ENCODE data around the gene PLCE1. TPM values are rescaled to one million over a fixed set of nuclear protein-coding genes. Genes with fewer than 3 reads are reported as not detected.

PLCE1 gene
- total and polyA plus RNA-seq, 2 of the 13 experiments (the other 11 are each of a cell fraction or from before 2014, with no cell fraction given), result 0.04 TPM; not detected in 1

- H4K20me1 ChIP-seq (ENCODE audit: insufficient read depth, low read length), result no peaks in the 10 kb centered on the region
- DNase-seq (ENCODE audit: low spot score), result no peak
- H3K36me3 ChIP-seq (replicated peaks in 1 of 2; ENCODE audit: control insufficient read depth in 1 of 2, insufficient read depth in 2 of 2, low read length in 2 of 2), result no peaks in the 10 kb centered on the region
- no peak overlapping the region for H3K4me2 ChIP-seq (ENCODE audit: low read depth, low read length)
- in situ Hi-C loops (cut with HindIII; ENCODE audit: extremely low pct_ligation_motif_present, low pct_unique_long_range_greater_than_20kb), result no loop called here
- BruUV-seq (replicated peaks), result no TSS peak
- H3K9ac ChIP-seq (ENCODE audit: insufficient read depth, low read depth, low read length), result no peak overlapping the region
- H3K27ac ChIP-seq (ENCODE audit: extremely low read length, insufficient read depth, low read length), result no peak overlapping the region
- CTCF ChIA-PET (ENCODE audit: low intra/inter-chr PET ratio, low total read pairs), result no interaction called here
- 3% methylated on average over 4 of the region's 4 CpGs for WGBS (ENCODE audit: low lambda C conversion rate)
- no peak for FAIRE-seq
- POLR2A ChIA-PET, result no interaction called here
- no peaks in the 10 kb centered on the region; a peak in 1 of 5 replicates for H3K27me3 ChIP-seq (ENCODE audit: control insufficient read depth in 1 of 2, insufficient read depth in 2 of 2, low read length in 2 of 2)
- H3K9me3 ChIP-seq (ENCODE audit: low read length), result no peaks in the 10 kb centered on the region
- no peak for ATAC-seq
- no peak overlapping the region for H2AFZ ChIP-seq (ENCODE audit: low read length)
- H3K4me3 ChIP-seq (replicated peaks in 1 of 3; ENCODE audit: insufficient read depth in 1 of 3, low read depth in 2 of 3, low read length in 3 of 3), result no peak overlapping the region
- intact Hi-C loops (cut with micrococcal nuclease; ENCODE audit: unreplicated experiment), result no loop called here
- no peaks in the 10 kb centered on the region for H3K79me2 ChIP-seq (ENCODE audit: insufficient read depth, low read length)
- TF ChIP-seq SIX4 (CRISPR knock-in tag; IDR thresholded peaks at IDR 0.05) (no peak), ZSCAN25 (CRISPR knock-in tag; IDR thresholded peaks at IDR 0.05) (no peak), TSC22D2 (CRISPR knock-in tag; IDR thresholded peaks at IDR 0.05; ENCODE audit: borderline replicate concordance) (no peak), GLI4 (CRISPR knock-in tag; IDR thresholded peaks at IDR 0.05; ENCODE audit: borderline replicate concordance) (no peak), RNF2 (conservative IDR thresholded peaks at IDR 0.05; ENCODE audit: low read depth) (no peak), MBNL3 (CRISPR knock-in tag; conservative IDR thresholded peaks at IDR 0.05) (no peak), BCL6 (CRISPR knock-in tag; IDR thresholded peaks at IDR 0.05) (no peak), IRF2 (CRISPR knock-in tag; IDR thresholded peaks at IDR 0.05) (no peak), YEATS2 (CRISPR knock-in tag; IDR thresholded peaks at IDR 0.05; ENCODE audit: borderline replicate concordance) (no peak)
- no peaks in the 10 kb centered on the region for H3K4me1 ChIP-seq (ENCODE audit: insufficient read depth, low read length)
These were observed 47.9 kb upstream of the PLCE1 start for GRCh38 chr10:93945819-93946218.

GRCh38 chr10:93947055-93947454, 46.7 kb upstream of the PLCE1 start:
- Histone ChIP-seq H3K4me2 (ENCODE audit: low read depth, low read length) (no peak overlapping the region), H2AFZ (ENCODE audit: low read length) (no peak overlapping the region), H3K9me3 (ENCODE audit: low read length) (no peaks in the 10 kb centered on the region), H3K27ac (ENCODE audit: extremely low read length, insufficient read depth, low read length) (no peak overlapping the region), H3K79me2 (ENCODE audit: insufficient read depth, low read length) (no peaks in the 10 kb centered on the region), H3K4me3 (replicated peaks in 1 of 3; ENCODE audit: insufficient read depth in 1 of 3, low read depth in 2 of 3, low read length in 3 of 3) (no peak overlapping the region), H3K4me1 (ENCODE audit: insufficient read depth, low read length) (no peaks in the 10 kb centered on the region), H3K27me3 (ENCODE audit: control insufficient read depth in 1 of 2, insufficient read depth in 2 of 2, low read length in 2 of 2) (no peaks in the 10 kb centered on the region; a peak in 1 of 5 replicates), H3K9ac (ENCODE audit: insufficient read depth, low read depth, low read length) (no peak overlapping the region), H4K20me1 (ENCODE audit: insufficient read depth, low read length) (no peaks in the 10 kb centered on the region), H3K36me3 (replicated peaks in 1 of 2; ENCODE audit: control insufficient read depth in 1 of 2, insufficient read depth in 2 of 2, low read length in 2 of 2) (no peaks in the 10 kb centered on the region)
- in situ Hi-C loops (cut with HindIII; ENCODE audit: extremely low pct_ligation_motif_present, low pct_unique_long_range_greater_than_20kb), result no loop called here
- FAIRE-seq, result no peak
- WGBS (ENCODE audit: low lambda C conversion rate), result 21% methylated on average over 6 of the region's 8 CpGs
- BruUV-seq (replicated peaks), result no TSS peak
- POLR2A ChIA-PET, result no interaction called here
- intact Hi-C loops (cut with micrococcal nuclease; ENCODE audit: unreplicated experiment), result no loop called here
- ATAC-seq, result no peak; the same call in 2 of the 3 replicates
- peak; percentile 27 for DNase-seq (ENCODE audit: low spot score)
- CTCF ChIA-PET (ENCODE audit: low intra/inter-chr PET ratio, low total read pairs), result no interaction called here
- no peak for TF ChIP-seq NR3C1 (CRISPR knock-in tag; IDR thresholded peaks at IDR 0.05)
- no peak for TF ChIP-seq MAX (IDR thresholded peaks at IDR 0.05)
- TF ChIP-seq ZNF619 (CRISPR knock-in tag; IDR thresholded peaks at IDR 0.05), result no peak
- no peak for TF ChIP-seq FOXK1 (CRISPR knock-in tag; IDR thresholded peaks at IDR 0.05; ENCODE audit: borderline replicate concordance, low read depth)
- TF ChIP-seq ARID3A (IDR thresholded peaks at IDR 0.05; ENCODE audit: low read depth, low read length), result no peak
- TF ChIP-seq ZNF652 (CRISPR knock-in tag; IDR thresholded peaks at IDR 0.05; ENCODE audit: borderline replicate concordance, low read depth), result no peak
- TF ChIP-seq NR1H2 (CRISPR knock-in tag; IDR thresholded peaks at IDR 0.05; ENCODE audit: borderline replicate concordance, low read depth), result no peak
- no peak for TF ChIP-seq NFIC (IDR thresholded peaks at IDR 0.05; ENCODE audit: low read length)
